DOHH2 (cell line): Measurements from ENCODE around the gene INHBC.

Experiments
- H3F3A ChIP-seq: fragments of 200-600 bp; sonication (generic), shearing (Covaris generic); 2 replicates; pipeline ENCODE4 v1.6.0; 2016; ENCODE audit warnings: antibody characterized with exemption, mild to moderate bottlenecking; ENCODE audit not compliant: control insufficient read depth, insufficient read depth
- H3K27ac ChIP-seq: fragments of 200-600 bp; sonication (generic); 2 replicates; pipeline ENCODE4 v1.5.1; 2014; ENCODE audit warnings: low read depth, mild to moderate bottlenecking, low read length, moderate library complexity
- H3K27me3 ChIP-seq: fragments of 200-600 bp; sonication (generic); 2 replicates; pipeline ENCODE4 v1.6.1; 2014; ENCODE audit warnings: mild to moderate bottlenecking, low read length, mixed read lengths; ENCODE audit not compliant: control insufficient read depth
- H3K36me3 ChIP-seq: fragments of 200-600 bp; sonication (generic); 2 replicates; pipeline ENCODE4 v1.6.1; 2014; ENCODE audit warnings: mild to moderate bottlenecking, low read length, moderate library complexity, mixed read lengths; ENCODE audit not compliant: control insufficient read depth
- H3K4me1 ChIP-seq: fragments of 200-600 bp; sonication (generic); 2 replicates; pipeline ENCODE4 v1.6.1; 2014; ENCODE audit warnings: mild to moderate bottlenecking, low read length, mixed read lengths; ENCODE audit not compliant: control insufficient read depth
- H3K4me2 ChIP-seq: fragments of 200-600 bp; sonication (generic); 2 replicates; pipeline ENCODE4 v1.6.0; 2014; ENCODE audit warnings: mild to moderate bottlenecking, low read length, moderate library complexity
- H3K4me3 ChIP-seq: fragments of 200-600 bp; sonication (generic); 2 replicates; pipeline ENCODE4 v1.5.1; 2014; ENCODE audit warnings: mild to moderate bottlenecking, low read length, mixed read lengths
- H3K79me2 ChIP-seq: fragments of 200-600 bp; sonication (generic); 2 replicates; pipeline ENCODE4 v1.6.1; 2014; ENCODE audit warnings: mild to moderate bottlenecking, low read length, mixed read lengths; ENCODE audit not compliant: control insufficient read depth
- H3K9me2 ChIP-seq: fragments of 200-600 bp; sonication (generic); replicated peaks from 2 replicates; pipeline ENCODE4 v1.6.1; 2014; ENCODE audit warnings: mild to moderate bottlenecking, low read length, mixed read lengths; ENCODE audit not compliant: control insufficient read depth
- H3K9me3 ChIP-seq: fragments of 200-600 bp; sonication (generic); 2 replicates; pipeline ENCODE4 v1.6.1; 2014; ENCODE audit warnings: antibody characterized with exemption, low read length, mixed read lengths; ENCODE audit not compliant: control insufficient read depth, insufficient read depth
- H4K20me1 ChIP-seq: fragments of 200-600 bp; sonication (generic); 2 replicates; pipeline ENCODE4 v1.6.0; 2014; ENCODE audit warnings: low read depth, mild to moderate bottlenecking, antibody characterized with exemption, low read length, moderate library complexity; ENCODE audit not compliant: control insufficient read depth, insufficient read depth
- EZH2phosphoT487 ChIP-seq: fragments of 200-600 bp; sonication (generic); IDR thresholded peaks from 2 replicates; pipeline ENCODE4 v1.6.1; 2017; ENCODE audit warnings: borderline replicate concordance, mild to moderate bottlenecking, antibody characterized with exemption, low read length, moderate library complexity, mixed read lengths
- TF ChIP-seq, protein P1 (sequence below): fragments of 200-600 bp; sonication (generic); IDR thresholded peaks from one replicate; pipeline ENCODE4 v1.5.1; 2014; ENCODE audit warnings: antibody characterized with exemption, mild to moderate bottlenecking, low read depth, low read length; ENCODE audit not compliant: poor library complexity, severe bottlenecking

Gene INHBC, protein sequence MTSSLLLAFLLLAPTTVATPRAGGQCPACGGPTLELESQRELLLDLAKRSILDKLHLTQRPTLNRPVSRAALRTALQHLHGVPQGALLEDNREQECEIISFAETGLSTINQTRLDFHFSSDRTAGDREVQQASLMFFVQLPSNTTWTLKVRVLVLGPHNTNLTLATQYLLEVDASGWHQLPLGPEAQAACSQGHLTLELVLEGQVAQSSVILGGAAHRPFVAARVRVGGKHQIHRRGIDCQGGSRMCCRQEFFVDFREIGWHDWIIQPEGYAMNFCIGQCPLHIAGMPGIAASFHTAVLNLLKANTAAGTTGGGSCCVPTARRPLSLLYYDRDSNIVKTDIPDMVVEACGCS

DNA sequence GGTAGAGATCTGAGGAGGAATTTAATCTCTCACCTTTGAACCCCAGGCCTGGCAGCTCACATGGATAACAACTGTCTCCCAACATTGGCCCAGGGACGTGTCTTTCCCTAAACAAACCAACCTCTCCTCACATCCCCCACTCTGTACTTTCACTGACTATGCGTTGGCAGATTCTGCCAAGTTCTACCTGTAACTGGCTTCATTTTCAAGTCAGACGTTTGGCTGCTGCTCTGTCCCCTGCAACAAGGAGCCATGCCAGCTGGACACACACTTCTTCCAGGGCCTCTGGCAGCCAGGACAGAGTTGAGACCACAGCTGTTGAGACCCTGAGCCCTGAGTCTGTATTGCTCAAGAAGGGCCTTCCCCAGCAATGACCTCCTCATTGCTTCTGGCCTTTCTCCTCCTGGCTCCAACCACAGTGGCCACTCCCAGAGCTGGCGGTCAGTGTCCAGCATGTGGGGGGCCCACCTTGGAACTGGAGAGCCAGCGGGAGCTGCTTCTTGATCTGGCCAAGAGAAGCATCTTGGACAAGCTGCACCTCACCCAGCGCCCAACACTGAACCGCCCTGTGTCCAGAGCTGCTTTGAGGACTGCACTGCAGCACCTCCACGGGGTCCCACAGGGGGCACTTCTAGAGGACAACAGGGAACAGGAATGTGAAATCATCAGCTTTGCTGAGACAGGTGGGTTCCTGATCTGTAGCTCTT lies at the start of gene INHBC:
Gene INHBC (plus strand): TSS at position 268 of the 707 bp plus-strand sequence. CDS start 103 bp downstream, at position 371.
- Histone ChIP-seq H3K4me1 (peaks cover 11% of the 10 kb centered on the region), H3K4me2 (no peak within 1 kb of the TSS), H3K9me3 (no peaks in the 10 kb centered on the region), H3F3A (no peaks in the 10 kb centered on the region), H3K27me3 (peaks cover 7% of the 10 kb centered on the region; the same call in 1 of the 2 replicates), H3K9me2 (no peaks in the 10 kb centered on the region), H3K27ac (no peak within 1 kb of the TSS), H4K20me1 (no peaks in the 10 kb centered on the region), H3K79me2 (peaks cover 8% of the 10 kb centered on the region), H3K4me3 (no peak within 1 kb of the TSS), H3K36me3 (peaks cover 5% of the 10 kb centered on the region)
- TF ChIP-seq, protein P1, sequence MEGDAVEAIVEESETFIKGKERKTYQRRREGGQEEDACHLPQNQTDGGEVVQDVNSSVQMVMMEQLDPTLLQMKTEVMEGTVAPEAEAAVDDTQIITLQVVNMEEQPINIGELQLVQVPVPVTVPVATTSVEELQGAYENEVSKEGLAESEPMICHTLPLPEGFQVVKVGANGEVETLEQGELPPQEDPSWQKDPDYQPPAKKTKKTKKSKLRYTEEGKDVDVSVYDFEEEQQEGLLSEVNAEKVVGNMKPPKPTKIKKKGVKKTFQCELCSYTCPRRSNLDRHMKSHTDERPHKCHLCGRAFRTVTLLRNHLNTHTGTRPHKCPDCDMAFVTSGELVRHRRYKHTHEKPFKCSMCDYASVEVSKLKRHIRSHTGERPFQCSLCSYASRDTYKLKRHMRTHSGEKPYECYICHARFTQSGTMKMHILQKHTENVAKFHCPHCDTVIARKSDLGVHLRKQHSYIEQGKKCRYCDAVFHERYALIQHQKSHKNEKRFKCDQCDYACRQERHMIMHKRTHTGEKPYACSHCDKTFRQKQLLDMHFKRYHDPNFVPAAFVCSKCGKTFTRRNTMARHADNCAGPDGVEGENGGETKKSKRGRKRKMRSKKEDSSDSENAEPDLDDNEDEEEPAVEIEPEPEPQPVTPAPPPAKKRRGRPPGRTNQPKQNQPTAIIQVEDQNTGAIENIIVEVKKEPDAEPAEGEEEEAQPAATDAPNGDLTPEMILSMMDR, result no peak
- no peak for TF ChIP-seq EZH2phosphoT487

DNA sequence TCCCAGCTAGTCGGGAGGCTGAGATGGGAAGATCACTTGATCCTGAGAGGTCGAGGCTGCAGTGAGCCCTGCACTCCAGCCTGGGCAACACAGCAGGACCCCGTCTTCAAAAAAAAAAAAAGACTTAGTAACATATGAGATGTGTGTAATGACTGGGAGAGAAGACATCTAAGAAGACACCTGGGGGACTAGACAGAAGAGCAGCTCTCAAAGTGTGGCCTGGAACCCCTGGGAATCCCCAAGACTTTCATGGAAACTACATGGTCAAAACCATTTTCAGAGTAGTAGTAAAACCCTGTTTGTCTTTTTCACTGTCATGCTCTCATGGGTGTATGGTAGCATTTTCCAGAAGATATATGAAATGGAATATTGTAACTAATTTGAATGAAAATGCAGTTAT lies 49.0 kb upstream of the INHBC start:
- Histone ChIP-seq H3K4me1 (no peaks in the 10 kb centered on the region), H3F3A (0 out of 2 replicates have a peak, but pooled peaks cover 2% of the 10 kb centered on the region), H3K27me3 (no peaks in the 10 kb centered on the region), H4K20me1 (no peaks in the 10 kb centered on the region), H3K9me2 (no peaks in the 10 kb centered on the region), H3K36me3 (peaks cover 13% of the 10 kb centered on the region), H3K4me2 (no peak overlapping the region), H3K27ac (no peak overlapping the region), H3K9me3 (no peaks in the 10 kb centered on the region), H3K79me2 (no peaks in the 10 kb centered on the region), H3K4me3 (no peak overlapping the region)
- TF ChIP-seq, protein P1, result no peak
- TF ChIP-seq EZH2phosphoT487, result no peak

DNA sequence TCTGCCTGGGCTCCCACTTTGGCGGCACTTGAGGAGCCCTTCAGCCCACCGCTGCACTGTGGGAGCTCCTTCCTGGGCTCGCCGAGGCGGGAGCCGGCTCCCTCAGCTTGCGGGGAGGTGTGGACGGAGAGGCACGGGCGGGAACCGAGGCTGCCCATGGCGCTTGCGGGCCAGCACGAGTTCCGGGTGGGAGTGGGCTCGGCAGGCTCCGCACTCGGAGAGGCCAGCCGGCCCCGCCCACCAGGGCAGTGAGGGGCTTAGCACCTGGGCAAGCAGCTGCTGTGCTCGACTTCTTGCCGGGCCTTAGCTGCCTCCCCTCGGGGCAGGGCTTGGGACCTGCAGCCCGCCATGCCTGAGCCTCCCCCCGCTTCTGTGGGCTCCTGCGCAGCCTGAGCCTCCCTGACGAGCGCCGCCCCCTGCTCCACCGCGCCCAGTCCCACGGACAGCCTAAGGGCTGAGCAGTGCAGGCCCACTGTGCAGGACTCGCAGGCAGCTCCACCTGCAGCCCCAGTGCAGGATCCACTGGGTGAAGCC lies 48.3 kb upstream of the INHBC start:
- H4K20me1 ChIP-seq, result no peaks in the 10 kb centered on the region
- no peaks in the 10 kb centered on the region for H3K27me3 ChIP-seq
- no peaks in the 10 kb centered on the region for H3K79me2 ChIP-seq
- no peak overlapping the region for H3K4me3 ChIP-seq
- no peaks in the 10 kb centered on the region for H3K9me3 ChIP-seq
- no peak for TF ChIP-seq EZH2phosphoT487
- TF ChIP-seq, protein P1, result no peak
- H3K4me1 ChIP-seq, result no peaks in the 10 kb centered on the region
- no peak overlapping the region for H3K27ac ChIP-seq
- 0 out of 2 replicates have a peak, but pooled peaks cover 2% of the 10 kb centered on the region for H3F3A ChIP-seq
- H3K9me2 ChIP-seq, result no peaks in the 10 kb centered on the region
- H3K4me2 ChIP-seq, result no peak overlapping the region
- peaks cover 14% of the 10 kb centered on the region for H3K36me3 ChIP-seq
